Fibroblast of lung (primary cell): Measurements from ENCODE around the gene PIK3R3. TPM values are rescaled to one million over a fixed set of nuclear protein-coding genes. Genes with fewer than 3 reads are reported as not detected.

Source experiments
- DNase-seq, 2 donors: peaks; one replicate each; pipeline versions ENCODE4 v3.0.0 to v3.0.0-alpha.2; 2010; ENCODE audit warnings: low read depth in 2 of 2
- H2AFZ ChIP-seq: 2 replicates; pipeline ENCODE4 v1.5.1; 2012; ENCODE audit warnings: low read length, control low read depth, inconsistent platforms
- H3K27ac ChIP-seq: 2 replicates; pipeline ENCODE4 v1.5.1; 2011; ENCODE audit warnings: low read length, control low read depth; ENCODE audit not compliant: insufficient read depth
- H3K27me3 ChIP-seq: 2 replicates; pipeline ENCODE4 v1.5.1; 2011; ENCODE audit warnings: mild to moderate bottlenecking, low read length; ENCODE audit not compliant: control insufficient read depth, insufficient read depth
- H3K36me3 ChIP-seq: 2 replicates; pipeline ENCODE4 v1.5.1; 2011; ENCODE audit warnings: low read length; ENCODE audit not compliant: control insufficient read depth, insufficient read depth
- H3K4me1 ChIP-seq: 2 replicates; pipeline ENCODE4 v1.5.1; 2011; ENCODE audit warnings: low read length; ENCODE audit not compliant: control insufficient read depth, insufficient read depth; ENCODE audit errors: extremely low read depth
- H3K4me2 ChIP-seq: 2 replicates; pipeline ENCODE4 v1.5.1; 2011; ENCODE audit warnings: low read length, control low read depth; ENCODE audit not compliant: insufficient read depth; ENCODE audit errors: extremely low read depth
- H3K4me3 ChIP-seq, 4 experiments: fragments of 200-600 bp in 1 of 4; sonication (generic) in 1 of 4; replicated peaks in 1 of 4; 2 replicates each; pipeline ENCODE4 v1.5.1; 2011 to 2016; ENCODE audit warnings: low read length in 4 of 4, low read depth in 3 of 4, mild to moderate bottlenecking in 3 of 4, control low read depth in 2 of 4, inconsistent platforms in 1 of 4, mixed read lengths in 1 of 4; ENCODE audit not compliant: insufficient read depth in 1 of 4; ENCODE audit errors: control extremely low read depth in 1 of 4
- H3K79me2 ChIP-seq: 2 replicates; pipeline ENCODE4 v1.5.1; 2012; ENCODE audit warnings: mild to moderate bottlenecking, low read length, inconsistent platforms; ENCODE audit not compliant: control insufficient read depth, insufficient read depth
- H3K9ac ChIP-seq: 2 replicates; pipeline ENCODE4 v1.5.1; 2011; ENCODE audit warnings: mild to moderate bottlenecking, low read length, control low read depth; ENCODE audit not compliant: insufficient read depth
- H3K9me3 ChIP-seq: 2 replicates; pipeline ENCODE4 v1.5.1; 2012; ENCODE audit warnings: low read depth, low read length; ENCODE audit not compliant: control insufficient read depth, insufficient read depth
- H4K20me1 ChIP-seq: 2 replicates; pipeline ENCODE4 v1.5.1; 2011; ENCODE audit warnings: low read length; ENCODE audit not compliant: control insufficient read depth, insufficient read depth; ENCODE audit errors: extremely low read depth
- EZH2 ChIP-seq: IDR thresholded peaks from 2 replicates; pipeline ENCODE4 v1.5.1; 2012; ENCODE audit warnings: low read length, control low read depth, mild to moderate bottlenecking; ENCODE audit errors: missing control alignments
- polyA plus RNA-seq, 2 donors: library from polyadenylated mRNA; depleted of rRNA in 1 of 2; stranded (reverse) in 1 of 2; unstranded in 1 of 2; fragments of >200 nt; gene quantifications; 2 replicates each; pipeline ENCODE4 v1.2.1, GENCODE V29; 2011 to 2012; ENCODE audit warnings: missing spikeins in 1 of 2
- total RNA-seq: library from RNA; depleted of rRNA; stranded (reverse); fragments of >200 nt; gene quantifications from 2 replicates; pipeline ENCODE4 v1.2.1, GENCODE V29; 2014
- TF ChIP-seq, protein P1 (sequence below), 2 donors: IDR thresholded peaks in 1 of 2; conservative IDR thresholded peaks in 1 of 2; 1 replicate in 1 of 2; 2 replicates in 1 of 2; pipeline ENCODE4 v1.5.1; 2011 to 2012; ENCODE audit warnings: low read length in 2 of 2, control low read depth in 1 of 2, inconsistent platforms in 1 of 2, low read depth in 1 of 2, mild to moderate bottlenecking in 1 of 2

Gene PIK3R3
- total and polyA plus RNA-seq, 2 donors (not counting 1 experiment from before 2014, with no cell fraction given), result 3.3 to 4.1 TPM

DNA sequence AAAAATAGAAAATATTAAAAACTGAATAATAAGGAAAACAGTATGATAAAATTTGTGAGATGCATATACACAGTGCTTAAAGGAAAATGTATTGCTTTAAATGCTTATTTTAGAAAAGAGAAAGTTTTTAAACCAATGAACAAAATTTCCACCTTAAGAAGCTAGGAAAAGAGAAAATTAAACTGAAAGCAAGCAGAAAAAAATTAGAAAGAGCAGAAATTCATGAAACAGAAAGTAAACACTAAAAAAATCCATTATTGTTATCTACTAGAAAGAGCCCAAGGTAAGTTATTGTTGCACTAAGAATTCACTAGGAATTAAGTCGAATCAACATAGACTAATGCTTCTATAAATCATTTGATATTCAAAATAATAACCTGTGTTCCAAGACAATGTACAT lies 67.7 kb downstream of the PIK3R3 start:
- Histone ChIP-seq H3K4me3 (no peak overlapping the region), H3K36me3 (no peaks in the 10 kb centered on the region), H3K4me2 (no peak overlapping the region), H3K27ac (no peak overlapping the region), H3K27me3 (no peaks in the 10 kb centered on the region), H2AFZ (no peak overlapping the region), H3K79me2 (no peaks in the 10 kb centered on the region), H3K9ac (no peak overlapping the region), H4K20me1 (no peaks in the 10 kb centered on the region), H3K9me3 (no peaks in the 10 kb centered on the region), H3K4me1 (no peaks in the 10 kb centered on the region)
- no peak for DNase-seq
- no peak for TF ChIP-seq EZH2
- TF ChIP-seq, protein P1, sequence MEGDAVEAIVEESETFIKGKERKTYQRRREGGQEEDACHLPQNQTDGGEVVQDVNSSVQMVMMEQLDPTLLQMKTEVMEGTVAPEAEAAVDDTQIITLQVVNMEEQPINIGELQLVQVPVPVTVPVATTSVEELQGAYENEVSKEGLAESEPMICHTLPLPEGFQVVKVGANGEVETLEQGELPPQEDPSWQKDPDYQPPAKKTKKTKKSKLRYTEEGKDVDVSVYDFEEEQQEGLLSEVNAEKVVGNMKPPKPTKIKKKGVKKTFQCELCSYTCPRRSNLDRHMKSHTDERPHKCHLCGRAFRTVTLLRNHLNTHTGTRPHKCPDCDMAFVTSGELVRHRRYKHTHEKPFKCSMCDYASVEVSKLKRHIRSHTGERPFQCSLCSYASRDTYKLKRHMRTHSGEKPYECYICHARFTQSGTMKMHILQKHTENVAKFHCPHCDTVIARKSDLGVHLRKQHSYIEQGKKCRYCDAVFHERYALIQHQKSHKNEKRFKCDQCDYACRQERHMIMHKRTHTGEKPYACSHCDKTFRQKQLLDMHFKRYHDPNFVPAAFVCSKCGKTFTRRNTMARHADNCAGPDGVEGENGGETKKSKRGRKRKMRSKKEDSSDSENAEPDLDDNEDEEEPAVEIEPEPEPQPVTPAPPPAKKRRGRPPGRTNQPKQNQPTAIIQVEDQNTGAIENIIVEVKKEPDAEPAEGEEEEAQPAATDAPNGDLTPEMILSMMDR (conservative IDR thresholded peaks at IDR 0.05 in 1 of 2, IDR thresholded peaks at IDR 0.05 in 1 of 2; ENCODE audit: low read depth in 1 of 2, low read length in 2 of 2), result no peak

DNA sequence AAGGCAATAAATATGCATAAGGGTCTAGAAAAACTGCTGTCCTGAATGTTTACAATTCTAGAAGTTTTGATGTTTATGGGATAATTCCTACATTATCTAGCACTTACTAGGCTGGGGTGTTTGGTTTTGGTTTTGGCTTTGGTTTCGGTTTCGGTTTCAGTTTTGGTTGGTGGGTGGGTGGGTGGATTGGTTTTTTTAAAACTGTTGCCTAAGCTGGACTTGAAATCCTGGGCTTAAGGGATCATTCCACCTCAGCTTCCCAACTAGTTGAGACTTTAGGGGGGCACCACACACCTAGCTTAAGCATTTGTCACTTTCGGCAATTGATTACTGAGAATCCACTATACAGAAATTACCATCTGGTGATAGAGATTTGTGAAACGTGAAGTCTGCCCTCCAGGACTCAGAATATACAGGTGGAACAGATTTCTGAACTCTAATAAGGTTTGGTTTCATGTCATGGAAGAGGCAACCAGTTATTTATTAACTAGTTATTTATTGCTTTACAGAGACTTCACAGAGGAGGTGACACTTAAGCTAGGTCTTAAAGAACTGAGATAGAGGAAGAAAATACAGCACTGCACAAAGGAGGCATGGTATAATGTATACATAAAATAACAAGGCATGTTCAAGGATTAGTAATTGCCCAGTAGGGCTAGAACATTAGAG lies 69.6 kb downstream of the PIK3R3 start:
- no peak overlapping the region for H3K9ac ChIP-seq
- TF ChIP-seq EZH2, result no peak
- TF ChIP-seq, protein P1 (conservative IDR thresholded peaks at IDR 0.05 in 1 of 2, IDR thresholded peaks at IDR 0.05 in 1 of 2; ENCODE audit: low read depth in 1 of 2, low read length in 2 of 2), result no peak
- peak in 1 of 2 donors; percentile 51 for DNase-seq
- peak overlapping the region; percentile 65 for H3K4me2 ChIP-seq
- H3K27ac ChIP-seq, result no peak overlapping the region
- no peaks in the 10 kb centered on the region for H3K27me3 ChIP-seq
- H4K20me1 ChIP-seq, result no peaks in the 10 kb centered on the region
- peak overlapping the region in 3 of 4 experiments; percentile 12 to 31 (median 15) for H3K4me3 ChIP-seq
- peak overlapping the region; percentile 37 for H2AFZ ChIP-seq
- H3K4me1 ChIP-seq, result no peaks in the 10 kb centered on the region
- no peaks in the 10 kb centered on the region for H3K36me3 ChIP-seq
- H3K9me3 ChIP-seq, result no peaks in the 10 kb centered on the region
- no peaks in the 10 kb centered on the region for H3K79me2 ChIP-seq

DNA sequence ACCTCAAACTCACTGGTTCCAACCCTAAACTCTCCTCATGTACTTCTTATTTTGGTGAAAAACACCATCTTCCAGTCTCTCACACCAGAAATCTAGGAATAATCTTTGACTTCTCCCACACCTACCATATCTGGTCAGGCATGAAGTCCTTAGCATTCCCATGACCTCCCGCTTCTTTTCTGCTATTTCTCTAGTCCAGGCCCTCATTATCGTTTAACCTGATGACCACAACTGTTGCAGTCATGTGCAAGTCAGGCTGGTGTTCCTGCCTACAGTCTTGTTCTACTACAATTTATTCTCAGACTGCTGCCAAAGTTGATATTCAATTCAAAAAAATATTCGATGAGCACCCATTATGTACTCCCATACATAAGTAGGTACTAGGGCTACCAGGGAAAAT lies 71.3 kb downstream of the PIK3R3 start:
- Histone ChIP-seq H3K9ac (no peak overlapping the region), H3K9me3 (no peaks in the 10 kb centered on the region), H3K36me3 (no peaks in the 10 kb centered on the region), H3K27ac (no peak overlapping the region), H3K4me2 (no peak overlapping the region), H4K20me1 (no peaks in the 10 kb centered on the region), H2AFZ (no peak overlapping the region), H3K27me3 (no peaks in the 10 kb centered on the region), H3K4me1 (no peaks in the 10 kb centered on the region), H3K79me2 (no peaks in the 10 kb centered on the region), H3K4me3 (no peak overlapping the region)
- DNase-seq, result no peak
- no peak for TF ChIP-seq EZH2
- TF ChIP-seq, protein P1 (conservative IDR thresholded peaks at IDR 0.05 in 1 of 2, IDR thresholded peaks at IDR 0.05 in 1 of 2; ENCODE audit: low read depth in 1 of 2, low read length in 2 of 2), result no peak
